Epithelial cell of esophagus (primary cell): ENCODE measurements around the gene RABL2B.
"Not testable (repeated sequence)": the region's sequence is repeated elsewhere in the genome, so short reads cannot be mapped to it uniquely, and the experiment has no call there.

ENCODE experiments used
- DNase-seq: peaks from one replicate; pipeline ENCODE4 v3.0.0; 2010; ENCODE audit warnings: low read depth
- H3K4me3 ChIP-seq: 2 replicates; pipeline ENCODE4 v1.5.1; 2011; ENCODE audit warnings: mild to moderate bottlenecking, low read length, control low read depth
- TF ChIP-seq, protein P1 (sequence below): IDR thresholded peaks from 2 replicates; pipeline ENCODE4 v1.5.1; 2011; ENCODE audit warnings: low read depth, mild to moderate bottlenecking, low read length, control low read depth, inconsistent platforms; ENCODE audit not compliant: insufficient read depth; ENCODE audit errors: missing control alignments

The RABL2B gene

DNA sequence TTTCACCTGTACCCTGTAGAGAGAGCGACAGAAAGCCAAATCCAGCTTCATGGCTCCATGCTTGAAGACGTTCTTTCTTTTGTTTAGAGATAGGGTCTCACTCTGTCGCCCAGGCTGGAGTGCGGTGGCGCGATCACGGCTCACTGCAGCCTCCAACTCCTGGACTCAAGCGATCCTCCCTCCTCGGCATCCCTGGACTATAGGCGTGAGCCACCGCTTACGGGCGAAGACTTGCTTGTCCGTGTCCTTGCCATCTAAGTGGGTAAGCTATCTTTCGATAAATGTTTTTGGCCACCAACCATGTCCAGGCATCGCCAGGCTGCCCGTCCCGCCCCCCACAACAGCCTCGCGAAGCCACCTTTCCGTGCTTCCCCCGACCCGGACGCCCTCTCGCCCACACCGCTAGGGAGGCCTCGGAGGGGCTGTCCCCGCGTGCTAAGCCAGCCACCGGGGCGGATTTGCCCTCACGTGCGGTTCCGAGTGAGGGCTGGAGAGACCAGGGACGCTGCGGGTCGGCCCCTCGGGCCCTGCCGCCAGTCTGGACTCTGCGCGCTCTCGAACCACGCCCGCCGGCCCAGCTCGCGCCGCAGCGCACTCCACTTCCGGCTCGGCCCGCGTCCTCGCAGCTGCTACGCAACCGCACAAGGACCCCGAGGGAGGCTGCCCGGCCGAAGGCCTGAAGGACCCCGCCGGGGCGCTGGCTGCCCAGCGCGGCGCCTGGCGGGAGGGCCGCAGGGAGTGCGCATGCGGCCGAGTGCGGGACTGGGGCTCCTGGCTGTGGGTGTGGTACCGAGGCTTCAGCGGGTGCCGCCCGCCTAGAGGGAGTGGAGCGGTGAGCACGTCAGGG, at the start of gene RABL2B:
Gene RABL2B (minus strand): TSS at position 604 of the 847 bp plus-strand sequence. CDS start 1,342 bp downstream, outside the sequence.
- peak; percentile 89 for DNase-seq
- H3K4me3 ChIP-seq, result peak within 1 kb of the TSS; percentile 51

DNA sequence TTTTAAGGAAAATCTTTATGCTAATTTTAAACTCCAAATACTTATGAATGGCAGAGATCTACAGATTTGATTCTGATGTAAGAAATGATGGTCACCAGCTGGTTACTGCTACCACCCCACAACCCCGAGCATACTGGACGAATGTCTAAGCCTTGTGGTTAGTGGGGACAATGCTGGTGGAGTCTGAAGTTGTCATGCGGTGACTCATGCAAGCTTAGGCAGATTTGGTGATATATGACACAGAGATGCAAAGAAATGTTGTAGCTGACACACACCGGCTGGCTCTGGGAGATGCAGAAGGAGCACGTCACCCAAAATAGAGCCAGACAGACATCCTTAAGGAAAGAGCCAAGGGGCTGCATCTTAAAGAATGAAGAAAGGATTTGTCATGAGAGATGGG, 3.5 kb upstream of the RABL2B start:
- H3K4me3 ChIP-seq, DNase-seq: not testable (repeated sequence)

DNA sequence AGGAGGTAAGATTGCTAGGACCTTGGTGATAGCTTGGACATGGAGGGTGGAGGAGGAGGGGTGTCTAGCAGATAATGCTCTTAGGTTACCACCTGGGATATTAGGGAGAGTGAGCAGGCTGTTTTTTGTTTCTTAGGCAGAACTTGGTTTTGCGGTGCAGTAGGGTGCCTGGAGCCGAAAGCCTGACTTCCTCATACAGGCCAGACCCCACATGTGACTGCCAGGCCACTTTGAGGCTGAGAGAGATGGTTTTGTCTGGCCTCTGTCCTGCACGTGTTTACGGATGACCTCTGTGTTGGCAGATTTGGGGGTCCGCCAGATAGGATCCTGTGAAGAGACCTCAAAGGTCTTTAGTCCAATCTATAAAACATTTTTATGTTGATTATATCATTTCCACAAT, 1.9 kb upstream of the RABL2B start:
- not testable (repeated sequence) for DNase-seq, H3K4me3 ChIP-seq

DNA sequence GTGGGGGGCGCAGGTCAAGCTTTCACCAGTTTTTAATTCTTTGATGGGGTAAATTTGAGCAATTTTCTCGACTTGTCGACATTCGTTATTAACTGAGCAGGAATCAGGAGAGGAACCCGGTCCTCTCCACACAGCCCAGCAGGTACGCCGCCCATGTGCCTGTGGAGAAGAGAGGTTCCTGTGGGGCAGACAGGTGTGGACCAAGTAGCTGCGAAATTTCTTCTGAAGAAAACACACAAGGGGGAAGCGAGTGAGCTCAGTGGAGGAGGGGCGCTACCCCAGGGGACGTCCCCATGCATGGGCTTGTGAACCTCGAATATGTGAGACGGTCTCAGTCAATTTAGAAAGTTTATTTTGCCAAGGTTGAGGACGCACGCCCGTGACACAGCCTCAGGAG, 442 bp upstream of the RABL2B start:
- H3K4me3 ChIP-seq, result peak overlapping the region; percentile 49
- not testable (repeated sequence) for DNase-seq

DNA sequence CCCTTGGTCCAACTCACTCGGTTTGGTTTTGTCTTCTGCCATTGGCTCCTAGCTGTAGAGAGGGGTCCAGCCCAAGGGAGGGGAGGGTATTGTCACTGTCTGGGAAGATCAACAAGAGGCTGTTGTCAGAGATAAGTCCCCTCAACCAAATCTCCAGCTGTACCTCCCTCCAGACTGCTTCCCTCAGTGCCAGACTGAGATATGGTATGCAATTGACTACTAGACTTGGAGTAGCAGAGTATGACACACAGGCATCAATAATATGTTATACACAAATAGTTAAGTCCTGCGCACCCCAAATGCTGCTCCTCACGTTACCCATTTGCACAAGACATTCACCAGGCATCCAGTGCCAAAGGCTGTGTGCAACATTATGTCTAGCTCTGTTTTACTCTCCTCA, 1.2 kb downstream of the RABL2B start:
- not testable (repeated sequence) for H3K4me3 ChIP-seq, DNase-seq

DNA sequence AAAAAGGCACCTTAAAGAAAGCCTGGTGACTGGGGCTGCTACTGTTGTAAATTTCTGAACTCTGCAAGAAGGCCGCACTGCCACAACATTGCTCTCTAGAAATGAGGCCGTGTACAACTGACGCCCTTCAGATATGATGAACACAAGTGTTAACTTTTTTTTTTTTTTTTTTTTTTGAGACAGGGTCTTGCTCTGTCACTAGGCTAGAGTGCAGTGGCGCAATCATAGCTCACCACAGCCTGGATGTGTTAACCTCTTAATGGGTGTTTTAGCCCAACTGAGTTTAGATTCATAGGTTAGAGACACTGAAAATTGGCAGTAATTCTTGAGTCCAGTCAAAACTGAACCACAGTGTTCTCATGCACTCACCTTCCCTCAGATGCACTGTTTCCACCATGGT, 3.2 kb downstream of the RABL2B start:
- H3K4me3 ChIP-seq, DNase-seq: not testable (repeated sequence)

DNA sequence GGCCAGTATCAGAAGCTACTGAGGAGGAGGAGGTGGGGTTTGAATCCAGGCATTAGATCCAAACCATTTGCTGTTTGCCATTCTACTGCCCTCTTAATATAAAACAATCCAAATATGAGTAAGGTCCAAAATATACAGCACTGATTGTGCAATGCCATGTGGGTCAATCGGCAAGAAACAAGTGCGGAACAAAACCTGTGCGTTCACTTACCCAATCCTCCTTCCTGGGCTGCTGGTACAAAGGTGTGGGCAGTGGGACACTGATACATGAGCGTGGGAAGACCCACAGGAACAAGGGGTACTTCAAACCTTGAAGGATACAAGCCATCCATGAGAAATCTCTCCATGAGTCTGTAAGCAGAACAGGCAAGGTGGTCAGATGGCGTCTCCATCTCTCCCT, 5.8 kb downstream of the RABL2B start:
- DNase-seq, H3K4me3 ChIP-seq: not testable (repeated sequence)

DNA sequence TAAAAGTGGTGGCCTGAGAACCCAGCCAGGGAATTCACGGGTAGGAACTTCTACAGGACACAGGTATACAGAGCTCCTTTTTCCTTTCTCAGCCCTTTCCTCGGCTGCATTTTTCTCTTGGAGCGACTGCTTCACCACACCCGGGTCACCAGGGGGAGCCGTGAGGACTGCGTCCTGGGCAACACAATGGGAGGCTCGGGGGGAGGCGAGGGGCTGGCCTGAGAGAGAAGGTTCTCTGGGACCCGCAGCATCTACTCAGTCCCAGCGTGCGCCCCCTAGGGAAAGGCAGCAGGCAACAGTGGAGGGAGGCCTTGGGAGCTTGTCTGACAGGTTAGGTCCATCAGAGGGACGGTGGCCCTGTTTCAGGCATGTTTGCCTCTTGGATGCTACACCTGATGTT, 8.3 kb downstream of the RABL2B start:
- TF ChIP-seq, protein P1, sequence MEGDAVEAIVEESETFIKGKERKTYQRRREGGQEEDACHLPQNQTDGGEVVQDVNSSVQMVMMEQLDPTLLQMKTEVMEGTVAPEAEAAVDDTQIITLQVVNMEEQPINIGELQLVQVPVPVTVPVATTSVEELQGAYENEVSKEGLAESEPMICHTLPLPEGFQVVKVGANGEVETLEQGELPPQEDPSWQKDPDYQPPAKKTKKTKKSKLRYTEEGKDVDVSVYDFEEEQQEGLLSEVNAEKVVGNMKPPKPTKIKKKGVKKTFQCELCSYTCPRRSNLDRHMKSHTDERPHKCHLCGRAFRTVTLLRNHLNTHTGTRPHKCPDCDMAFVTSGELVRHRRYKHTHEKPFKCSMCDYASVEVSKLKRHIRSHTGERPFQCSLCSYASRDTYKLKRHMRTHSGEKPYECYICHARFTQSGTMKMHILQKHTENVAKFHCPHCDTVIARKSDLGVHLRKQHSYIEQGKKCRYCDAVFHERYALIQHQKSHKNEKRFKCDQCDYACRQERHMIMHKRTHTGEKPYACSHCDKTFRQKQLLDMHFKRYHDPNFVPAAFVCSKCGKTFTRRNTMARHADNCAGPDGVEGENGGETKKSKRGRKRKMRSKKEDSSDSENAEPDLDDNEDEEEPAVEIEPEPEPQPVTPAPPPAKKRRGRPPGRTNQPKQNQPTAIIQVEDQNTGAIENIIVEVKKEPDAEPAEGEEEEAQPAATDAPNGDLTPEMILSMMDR, result peak; percentile 59
- not testable (repeated sequence) for H3K4me3 ChIP-seq
- peak; percentile 58 for DNase-seq

DNA sequence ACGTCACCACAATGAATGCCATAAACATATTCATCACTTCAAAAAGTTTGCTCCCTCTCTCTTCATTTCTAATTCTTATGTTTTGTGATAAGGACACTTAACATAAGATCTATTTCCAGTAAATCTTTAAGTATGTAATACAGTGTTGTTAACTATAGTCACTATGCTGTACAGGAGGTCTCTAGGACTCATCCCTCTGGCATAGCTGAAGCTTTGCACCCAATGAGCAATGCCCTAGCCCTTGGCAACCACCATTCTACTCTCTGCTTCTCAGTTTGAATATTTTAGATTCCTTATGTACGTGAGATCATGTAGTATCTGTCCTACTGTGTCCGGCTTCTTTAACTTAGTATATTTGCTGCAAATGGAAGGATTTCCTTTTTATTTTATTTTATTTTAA, 19.1 kb downstream of the RABL2B start:
- not testable (repeated sequence) for H3K4me3 ChIP-seq, DNase-seq

DNA sequence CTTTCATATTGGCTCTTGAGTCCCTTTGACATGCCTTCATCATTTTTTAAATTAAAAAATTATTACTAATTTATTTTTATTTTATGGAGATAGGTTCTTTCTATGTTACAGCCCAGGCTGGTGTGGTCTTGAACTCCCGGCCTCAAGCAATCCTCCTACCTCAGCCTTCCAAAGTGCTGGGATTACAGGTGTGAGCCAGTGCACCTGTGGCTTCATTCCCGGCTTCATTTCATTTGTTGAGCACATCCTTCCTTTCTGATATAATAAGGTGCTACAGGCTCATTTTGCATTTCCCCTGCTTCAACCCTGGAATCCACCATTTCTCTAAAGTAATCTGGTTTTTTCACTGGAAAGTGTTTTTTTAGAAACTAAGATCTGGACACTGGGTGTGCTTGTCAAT, 21.6 kb downstream of the RABL2B start:
- not testable (repeated sequence) for H3K4me3 ChIP-seq

DNA sequence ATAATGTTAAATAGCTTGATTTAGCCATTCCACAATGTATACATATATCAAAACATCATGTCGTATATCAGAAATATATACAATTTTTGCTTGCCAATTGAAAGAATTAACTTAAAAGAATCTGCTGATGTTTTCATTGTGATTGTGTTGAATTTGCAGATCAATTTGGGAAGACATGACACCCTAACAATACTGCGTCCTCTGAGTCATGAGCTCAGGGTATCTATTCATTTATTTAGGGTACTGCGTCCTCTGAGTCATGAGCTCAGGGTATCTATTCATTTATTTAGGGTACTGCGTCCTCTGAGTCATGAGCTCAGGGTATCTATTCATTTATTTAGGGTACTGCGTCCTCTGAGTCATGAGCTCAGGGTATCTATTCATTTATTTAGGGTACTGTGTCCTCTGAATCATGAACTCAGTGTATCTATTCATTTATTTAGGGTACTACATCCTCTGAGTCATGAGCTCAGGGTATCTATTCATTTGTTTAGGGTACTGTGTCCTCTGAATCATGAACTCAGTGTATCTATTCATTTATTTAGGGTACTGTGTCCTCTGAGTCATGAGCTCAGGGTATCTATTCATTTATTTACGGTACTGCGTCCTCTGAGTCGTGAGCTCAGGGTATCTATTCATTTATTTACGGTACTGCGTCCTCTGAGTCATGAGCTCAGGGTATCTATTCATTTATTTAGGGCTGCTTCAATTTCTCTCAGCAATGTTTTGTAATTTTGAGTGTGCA, 23.7 kb downstream of the RABL2B start:
- DNase-seq, result peak; percentile 73
- not testable (repeated sequence) for H3K4me3 ChIP-seq

More for the DNA sequence above, 21.6 kb downstream of the RABL2B start:
- not testable (repeated sequence) for DNase-seq

DNA sequence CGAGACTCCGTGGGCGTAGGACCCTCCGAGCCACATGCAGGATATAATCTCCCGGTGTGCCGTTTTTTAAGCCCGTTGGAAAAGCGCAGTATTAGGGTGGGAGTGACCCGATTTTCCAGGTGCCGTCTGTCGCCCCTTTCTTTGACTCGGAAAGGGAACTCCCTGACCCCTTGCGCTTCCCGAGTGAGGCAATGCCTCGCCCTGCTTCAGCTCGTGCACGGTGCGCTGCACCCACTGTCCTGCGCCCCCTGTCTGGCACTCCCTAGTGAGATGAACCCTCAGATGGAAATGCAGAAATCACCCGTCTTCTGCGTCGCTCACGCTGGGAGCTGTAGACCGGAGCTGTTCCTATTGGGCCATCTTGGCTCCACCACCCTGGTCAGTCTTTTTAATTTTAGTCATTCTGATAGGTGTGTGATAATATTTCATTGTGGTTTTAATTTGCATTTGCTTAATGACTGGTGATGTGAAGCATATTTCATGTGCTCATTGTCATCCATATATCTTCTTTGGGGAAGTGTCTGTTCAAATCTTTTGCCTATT, 26.4 kb downstream of the RABL2B start:
- DNase-seq, result peak; percentile 53
- TF ChIP-seq, protein P1, result peak; percentile 29
- H3K4me3 ChIP-seq, result peak overlapping the region; percentile 52

DNA sequence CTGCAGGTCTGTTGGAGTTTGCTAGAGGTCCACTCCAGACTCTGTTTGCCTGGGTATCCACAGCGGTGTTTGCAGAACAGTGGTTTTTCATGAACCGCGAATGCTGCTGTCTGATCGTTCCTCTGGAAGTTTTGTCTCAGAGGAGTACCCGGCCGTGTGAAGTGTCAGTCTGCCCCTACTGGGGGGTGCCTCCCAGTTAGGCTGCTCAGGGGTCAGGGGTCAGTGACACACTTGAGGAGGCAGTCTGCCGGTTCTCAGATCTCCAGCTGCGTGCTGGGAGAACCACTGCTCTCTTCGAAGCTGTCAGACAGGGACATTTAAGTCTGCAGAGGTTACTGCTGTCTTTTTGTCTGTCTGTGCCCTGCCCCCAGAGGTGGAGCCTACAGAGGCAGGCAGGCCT, 27.0 kb downstream of the RABL2B start:
- not testable (repeated sequence) for DNase-seq, H3K4me3 ChIP-seq

DNA sequence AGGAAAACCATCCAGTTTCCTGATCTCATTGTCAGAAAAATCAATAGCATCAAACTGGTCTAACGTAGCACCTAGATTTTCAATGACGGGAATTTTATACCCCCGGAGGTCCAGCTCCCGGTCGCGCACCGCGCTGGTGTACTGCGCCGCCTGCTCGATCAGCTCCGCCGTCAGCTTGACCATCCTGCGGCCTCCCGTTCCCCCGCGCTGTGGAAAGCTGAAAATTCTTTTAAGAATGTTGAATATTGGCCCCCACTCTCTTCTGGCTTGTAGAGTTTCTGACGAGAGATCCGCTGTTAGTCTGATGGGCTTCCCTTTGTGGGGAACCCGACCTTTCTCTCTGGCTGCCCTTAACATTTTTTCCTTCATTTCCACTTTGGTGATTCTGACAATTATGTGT, 28.2 kb downstream of the RABL2B start:
- not testable (repeated sequence) for H3K4me3 ChIP-seq, DNase-seq

DNA sequence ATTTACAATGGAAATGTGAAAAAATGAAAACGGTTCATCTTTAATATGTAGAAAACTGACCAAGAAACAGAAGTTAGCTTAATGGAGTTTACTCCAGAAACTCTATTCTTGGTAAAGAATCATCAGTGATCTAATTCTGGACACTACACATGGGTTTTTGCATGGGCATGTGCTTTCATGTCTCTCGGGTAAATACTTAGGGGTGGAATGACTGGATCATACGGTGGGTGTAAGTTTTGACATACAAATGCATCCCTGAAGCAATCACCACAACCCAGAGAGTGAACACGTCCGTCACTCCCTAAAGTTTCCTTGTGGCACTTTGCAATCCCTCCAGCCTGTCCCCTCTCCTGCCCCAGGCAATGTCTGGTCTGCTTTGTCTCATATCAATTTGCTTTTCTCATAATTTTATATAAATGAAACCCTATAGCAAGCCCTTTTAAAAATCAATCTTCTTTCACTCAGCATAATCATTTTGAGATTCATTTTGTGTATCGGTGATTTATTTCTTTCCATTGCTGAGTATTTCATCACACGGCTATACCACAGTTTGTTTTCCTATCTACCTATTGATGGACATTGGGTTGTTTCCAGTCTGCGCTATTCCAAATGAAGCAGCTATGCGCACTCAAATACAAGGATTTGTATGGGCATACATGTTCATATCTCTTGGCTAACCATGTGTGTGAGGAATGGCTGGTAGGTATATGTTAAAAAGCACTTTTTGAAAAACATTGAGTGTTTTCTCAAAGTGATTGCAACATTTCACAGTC, 33.9 kb downstream of the RABL2B start:
- peak; percentile 86 for DNase-seq
- not testable (repeated sequence) for H3K4me3 ChIP-seq

DNA sequence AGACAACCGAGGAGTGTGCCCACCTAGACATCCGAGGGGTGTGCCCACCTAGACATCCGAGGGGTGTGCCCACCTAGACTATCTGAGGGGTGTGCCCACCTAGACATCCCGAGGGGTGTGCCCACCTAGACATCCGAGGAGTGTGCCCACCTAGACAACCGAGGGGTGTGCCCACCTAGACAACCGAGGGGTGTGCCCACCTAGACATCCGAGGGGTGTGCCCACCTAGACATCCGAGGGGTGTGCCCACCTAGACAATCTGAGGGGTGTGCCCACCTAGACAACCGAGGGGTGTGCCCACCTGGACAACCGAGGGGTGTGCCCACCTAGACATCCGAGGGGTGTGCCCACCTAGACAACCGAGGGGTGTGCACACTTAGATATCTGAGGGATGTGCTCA, 34.8 kb downstream of the RABL2B start:
- not testable (repeated sequence) for DNase-seq, H3K4me3 ChIP-seq
